Gastroesophageal sphincter (tissue), 4 donors: Measurements from ENCODE around the gene DRD2. TPM values are rescaled to one million over a fixed set of nuclear protein-coding genes. Genes with fewer than 3 reads are reported as not detected.

Experiments used
- ATAC-seq: fragments of 150-250 bp; one replicate; pipeline ENCODE4 v1.9.1; 2016; ENCODE audit warnings: mild to moderate bottlenecking, moderate library complexity
- H3K27ac ChIP-seq, 4 donors: fragments of 200-600 bp; sonication (generic) in 3 of 4; 1 replicate in 3 of 4; 2 replicates in 1 of 4; pipeline ENCODE4 v1.5.1; 2016 to 2019
- H3K27me3 ChIP-seq: fragments of 200-600 bp; sonication (generic); one replicate; pipeline ENCODE4 v1.5.1; 2019
- H3K36me3 ChIP-seq, 2 donors: fragments of 200-600 bp; sonication (generic); one replicate each; pipeline ENCODE4 v1.5.1; 2019; ENCODE audit warnings: control low read depth in 1 of 2
- H3K4me1 ChIP-seq, 3 donors: fragments of 200-600 bp; sonication (generic); 1 replicate in 2 of 3; 2 replicates in 1 of 3; pipeline ENCODE4 v1.5.1; 2016 to 2019; ENCODE audit warnings: control low read depth in 2 of 3
- H3K4me3 ChIP-seq, 2 donors: fragments of 200-600 bp; sonication (generic); one replicate each; pipeline ENCODE4 v1.5.1; 2019; ENCODE audit warnings: mild to moderate bottlenecking in 1 of 2, moderate library complexity in 1 of 2
- H3K9me3 ChIP-seq, 3 donors: fragments of 200-600 bp; sonication (generic); one replicate each; pipeline ENCODE4 v1.5.1; 2017 to 2019; ENCODE audit warnings: control low read depth in 2 of 3
- CTCF ChIP-seq, 4 experiments: fragments of 200-600 bp in 2 of 4; fragments of 450-650 bp in 2 of 4; sonication (generic) in 1 of 4; IDR thresholded peaks; one replicate each; pipeline ENCODE4 v1.5.1; 2017 to 2019; ENCODE audit warnings: antibody characterized with exemption in 4 of 4, mild to moderate bottlenecking in 2 of 4, moderate library complexity in 2 of 4
- EP300 ChIP-seq: sonication (generic); formaldehyde crosslinking; IDR thresholded peaks from one replicate; pipeline ENCODE4 v1.6.1; 2017; ENCODE audit warnings: antibody characterized with exemption, mild to moderate bottlenecking
- POLR2A ChIP-seq, 2 donors: fragments of 450-650 bp; IDR thresholded peaks; one replicate each; pipeline ENCODE4 v1.6.1; 2017; ENCODE audit warnings: antibody characterized with exemption in 2 of 2, mild to moderate bottlenecking in 2 of 2, moderate library complexity in 1 of 2
- POLR2AphosphoS5 ChIP-seq: sonication (generic); formaldehyde crosslinking; IDR thresholded peaks from one replicate; pipeline ENCODE4 v1.6.1; 2017; ENCODE audit warnings: antibody characterized with exemption
- WGBS, 2 donors: methylation state at CpG; one replicate each; pipeline ENCODE4 v1.1.5; 2018; ENCODE audit warnings: low coverage in 1 of 2; 5-methylcytosine and 5-hydroxymethylcytosine counted together
- total RNA-seq, 4 donors: library from RNA; depleted of rRNA; stranded (reverse); fragments of >200 nt; gene quantifications; one replicate each; pipeline ENCODE4 v1.1.0, GENCODE V29; 2016

DRD2 gene
- total RNA-seq, 4 donors from 2014 or later: 0.13 to 0.35 TPM; not detected in 2

- no peak overlapping the region for H3K27ac ChIP-seq
- ATAC-seq: peak; percentile 35
- H3K9me3 ChIP-seq: no peaks in the 10 kb centered on the region
- H3K36me3 ChIP-seq: peaks cover 0 to 3% of the 10 kb centered on the region in 2 donors
- no peaks in the 10 kb centered on the region for H3K4me1 ChIP-seq
- 21 to 36% methylated on average over 2 of the region's 2 CpGs for WGBS, 2 donors
- TF ChIP-seq POLR2AphosphoS5 (no peak), POLR2A (IDR thresholded peaks at IDR 0.05) (no peak), CTCF (IDR thresholded peaks at IDR 0.05) (no peak), EP300 (no peak)
- no peak overlapping the region for H3K4me3 ChIP-seq
- no peaks in the 10 kb centered on the region for H3K27me3 ChIP-seq
Observed at GRCh38 chr11:113401718-113402117, 73.5 kb downstream of the DRD2 start.

- no peak overlapping the region for H3K27ac ChIP-seq
- H3K9me3 ChIP-seq: no peaks in the 10 kb centered on the region
- WGBS, 2 donors: no CpG with 5 or more reads among the region's 5 CpGs
- no peaks in the 10 kb centered on the region for H3K27me3 ChIP-seq
- peaks cover 0 to 3% of the 10 kb centered on the region in 2 donors for H3K36me3 ChIP-seq
- ATAC-seq: no peak
- H3K4me3 ChIP-seq: no peak overlapping the region
- TF ChIP-seq POLR2AphosphoS5: no peak
- no peak for TF ChIP-seq POLR2A (IDR thresholded peaks at IDR 0.05)
- TF ChIP-seq EP300: no peak
- no peak for TF ChIP-seq CTCF (IDR thresholded peaks at IDR 0.05)
- no peaks in the 10 kb centered on the region for H3K4me1 ChIP-seq
Observed at GRCh38 chr11:113400631-113401230, 74.5 kb downstream of the DRD2 start.

GRCh38 chr11:113398669-113399430 is 76.3 kb downstream of the DRD2 start:
- no peaks in the 10 kb centered on the region for H3K4me1 ChIP-seq
- H3K4me3 ChIP-seq: no peak overlapping the region
- no peak for ATAC-seq
- no peaks in the 10 kb centered on the region for H3K9me3 ChIP-seq
- H3K27me3 ChIP-seq: no peaks in the 10 kb centered on the region
- H3K36me3 ChIP-seq: peaks cover 0 to 3% of the 10 kb centered on the region in 2 donors
- no peak for TF ChIP-seq EP300
- no peak for TF ChIP-seq CTCF (IDR thresholded peaks at IDR 0.05)
- TF ChIP-seq POLR2AphosphoS5: no peak
- TF ChIP-seq POLR2A (IDR thresholded peaks at IDR 0.05): no peak
- H3K27ac ChIP-seq: no peak overlapping the region
- no CpG with 5 or more reads among the region's 24 CpGs for WGBS, 2 donors

- peaks cover 0 to 3% of the 10 kb centered on the region in 2 donors for H3K36me3 ChIP-seq
- no peaks in the 10 kb centered on the region for H3K9me3 ChIP-seq
- no peak overlapping the region for H3K27ac ChIP-seq
- no peak overlapping the region for H3K4me3 ChIP-seq
- no peaks in the 10 kb centered on the region for H3K4me1 ChIP-seq
- 60 to 100% methylated on average over 1 of the region's 4 CpGs for WGBS, 2 donors
- H3K27me3 ChIP-seq: no peaks in the 10 kb centered on the region
- no peak for ATAC-seq
- TF ChIP-seq POLR2A (IDR thresholded peaks at IDR 0.05): no peak
- no peak for TF ChIP-seq EP300
- TF ChIP-seq POLR2AphosphoS5: no peak
- TF ChIP-seq CTCF (IDR thresholded peaks at IDR 0.05): no peak
Observed at GRCh38 chr11:113397821-113398220, 77.4 kb downstream of the DRD2 start.

GRCh38 chr11:113397212-113397611 is 78.0 kb downstream of the DRD2 start:
- Histone ChIP-seq H3K9me3 (no peaks in the 10 kb centered on the region), H3K36me3 (peaks cover 0 to 3% of the 10 kb centered on the region in 2 donors), H3K4me3 (no peak overlapping the region), H3K4me1 (no peaks in the 10 kb centered on the region), H3K27ac (no peak overlapping the region), H3K27me3 (no peaks in the 10 kb centered on the region)
- TF ChIP-seq EP300 (no peak), CTCF (IDR thresholded peaks at IDR 0.05) (no peak), POLR2AphosphoS5 (no peak), POLR2A (IDR thresholded peaks at IDR 0.05) (no peak)
- ATAC-seq: no peak
- WGBS, 2 donors: 83% methylated on average over 1 of the region's 7 CpGs; no CpG with 5 or more reads in 1 of the 2 donors
